GM21825 (cell line): ENCODE data around the gene BHLHA9.
"Not testable (repeated sequence)": the region's sequence is repeated elsewhere in the genome, so short reads cannot be mapped to it uniquely, and the experiment has no call there.

Experiments used
- ATAC-seq: cut with Tn5 transposase; IDR thresholded peaks from one replicate; pipeline ENCODE4 v1.9.1; 2021; ENCODE audit warnings: mild to moderate bottlenecking, moderate library complexity; ENCODE audit not compliant: unreplicated experiment

The BHLHA9 gene

DNA sequence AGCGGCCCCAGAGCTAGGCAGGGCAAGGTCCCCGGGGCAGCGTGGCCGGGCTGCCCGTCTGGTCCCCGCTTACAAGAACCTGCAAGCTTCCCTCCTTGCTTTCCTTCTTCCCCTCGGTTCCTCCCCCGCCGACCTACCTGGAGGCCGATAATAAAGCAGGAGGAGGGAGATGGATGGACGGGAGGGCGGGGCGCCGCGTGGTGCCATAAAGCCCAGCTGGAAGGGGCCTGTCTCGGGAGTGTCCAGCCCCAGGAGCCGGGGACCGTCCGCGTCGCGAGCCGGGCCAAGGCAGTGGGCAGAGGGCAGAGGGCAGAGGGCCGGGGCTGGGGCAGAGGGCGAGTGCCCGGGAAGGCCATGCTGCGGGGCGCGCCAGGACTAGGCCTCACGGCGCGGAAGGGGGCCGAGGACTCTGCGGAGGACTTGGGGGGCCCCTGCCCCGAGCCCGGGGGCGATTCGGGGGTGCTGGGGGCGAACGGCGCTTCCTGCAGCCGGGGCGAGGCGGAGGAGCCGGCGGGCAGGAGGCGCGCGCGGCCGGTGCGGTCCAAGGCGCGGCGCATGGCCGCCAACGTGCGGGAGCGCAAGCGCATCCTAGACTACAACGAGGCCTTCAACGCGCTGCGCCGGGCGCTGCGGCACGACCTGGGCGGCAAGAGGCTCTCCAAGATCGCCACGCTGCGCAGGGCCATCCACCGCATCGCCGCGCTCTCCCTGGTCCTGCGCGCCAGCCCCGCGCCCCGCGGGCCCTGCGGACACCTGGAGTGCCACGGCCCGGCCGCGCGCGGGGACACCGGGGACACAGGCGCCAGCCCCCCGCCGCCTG is at the start of gene BHLHA9:
TSS of gene BHLHA9 (plus strand) at position 235 of the 820 bp plus-strand sequence. CDS start at position 355, 120 bp downstream.
- ATAC-seq: no peak

- no peak for ATAC-seq
These were observed 49.0 kb upstream of the BHLHA9 start for GRCh38 chr17:1221209-1221608.

- ATAC-seq: no peak
These were observed 47.9 kb upstream of the BHLHA9 start for GRCh38 chr17:1222321-1222720.

DNA sequence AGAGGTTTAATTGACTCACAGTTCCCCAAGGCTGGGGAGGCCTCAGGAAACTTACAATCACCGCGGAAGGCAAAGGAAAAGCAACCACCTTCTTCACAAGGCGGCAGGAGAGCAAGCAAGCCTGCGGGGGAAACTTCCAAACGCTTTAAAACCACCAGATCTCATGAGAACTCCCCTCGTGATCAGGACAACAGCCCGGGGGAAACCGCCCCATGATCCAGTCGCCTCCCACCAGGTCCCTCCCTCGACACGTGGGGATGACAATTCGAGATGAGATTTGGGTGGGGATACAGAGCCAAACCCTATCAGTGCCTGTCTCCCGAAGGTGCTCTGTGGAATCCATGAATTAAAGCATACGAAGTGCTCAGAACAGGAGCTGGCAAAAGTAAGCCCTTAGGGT is 46.6 kb upstream of the BHLHA9 start:
- ATAC-seq: no peak

DNA sequence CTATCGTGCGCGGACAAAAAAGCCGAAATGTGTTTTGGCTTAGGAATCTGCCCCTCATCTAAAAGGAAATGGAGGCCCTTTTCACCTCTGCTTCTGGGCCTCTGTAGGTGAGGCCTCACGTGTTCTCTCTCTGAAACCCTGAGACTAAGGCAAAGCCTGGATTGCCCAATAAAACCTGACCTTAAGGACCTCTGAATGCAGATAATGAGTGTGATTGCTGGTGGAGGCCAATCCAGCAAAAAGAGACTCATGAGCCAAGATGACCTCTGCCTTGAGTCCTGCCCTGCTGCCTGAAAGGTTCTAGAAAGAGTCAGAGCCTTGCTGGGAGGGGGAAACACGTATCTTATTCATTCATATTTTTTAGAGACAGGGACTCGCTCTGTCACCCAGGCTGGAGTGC is 45.9 kb upstream of the BHLHA9 start:
- ATAC-seq: no peak

- no peak for ATAC-seq
These were observed 43.9 kb upstream of the BHLHA9 start for GRCh38 chr17:1226308-1226707.

- no peak for ATAC-seq
These were observed 42.9 kb upstream of the BHLHA9 start for GRCh38 chr17:1227365-1227764.

DNA sequence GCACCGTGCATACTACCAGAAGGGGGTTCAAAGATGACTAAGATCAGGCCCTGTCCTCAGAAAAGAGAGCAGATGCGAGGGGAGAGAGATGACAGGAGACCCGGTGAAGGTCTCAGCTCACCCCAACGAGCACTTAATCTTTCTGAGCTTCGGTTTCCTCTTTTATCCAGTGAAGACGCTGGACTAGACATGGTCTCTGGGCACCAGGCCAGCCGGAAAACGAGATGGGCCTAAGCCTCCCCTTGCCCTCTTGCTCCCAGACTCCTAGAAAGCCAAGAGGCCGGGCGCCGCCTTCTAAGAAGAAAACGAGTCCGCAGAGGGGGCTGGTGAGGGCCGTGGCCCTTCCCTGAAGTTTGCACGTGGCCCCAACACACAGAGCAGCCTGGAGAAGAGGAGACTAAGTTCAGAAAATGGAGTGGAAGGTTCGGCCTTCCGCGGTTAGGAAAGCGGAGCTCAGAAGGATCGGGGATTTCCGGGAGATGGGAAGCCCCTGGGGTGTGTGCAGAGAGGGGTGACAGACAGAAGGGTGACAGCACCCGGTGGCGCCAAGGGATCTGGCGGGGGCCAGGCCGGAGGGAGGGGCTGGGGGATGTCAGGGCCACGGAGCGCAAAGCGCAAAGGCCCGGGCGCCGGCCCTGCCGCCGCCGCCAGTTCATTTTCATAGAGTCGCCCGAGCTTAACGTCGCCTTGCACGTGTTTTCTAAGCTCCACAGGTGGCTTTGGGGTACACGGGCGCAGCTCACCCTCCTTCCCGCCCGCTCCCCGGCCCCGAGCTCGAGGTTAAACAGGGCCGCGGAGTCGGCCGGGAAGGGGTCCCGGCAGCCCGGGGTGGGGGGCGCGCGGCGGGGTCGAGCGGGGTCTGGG is 42.1 kb upstream of the BHLHA9 start:
- peak; percentile 43 for ATAC-seq

DNA sequence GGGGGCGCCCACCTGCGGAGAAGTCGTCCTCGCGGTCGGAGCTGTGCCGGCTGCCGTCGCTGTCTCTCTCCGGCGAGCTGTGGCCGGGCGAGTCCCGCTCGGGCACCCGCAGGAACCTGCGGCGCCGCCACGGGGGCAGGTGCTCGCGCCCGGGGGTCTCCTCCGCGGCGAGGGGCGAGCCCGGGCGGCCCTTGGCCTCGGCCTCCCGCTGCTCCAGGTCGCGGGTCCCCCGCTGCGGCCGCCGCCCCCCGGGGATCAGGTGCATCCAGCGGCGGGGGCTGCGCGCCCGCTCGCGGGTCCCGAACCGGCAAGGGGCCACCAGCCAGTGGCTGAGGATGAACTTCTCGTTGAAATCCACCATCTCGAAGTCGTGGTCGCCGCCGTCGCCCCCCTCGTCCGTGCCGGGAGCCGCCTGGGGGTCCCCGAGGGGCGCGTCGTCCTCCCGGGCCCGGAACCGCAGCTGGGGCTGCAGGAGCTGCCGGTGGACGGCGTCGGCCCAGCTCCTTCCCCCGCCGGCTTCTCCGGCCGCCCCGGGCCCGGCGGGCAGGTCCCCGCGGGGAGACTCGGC is 41.4 kb upstream of the BHLHA9 start:
- ATAC-seq: peak; percentile 18

GRCh38 chr17:1229349-1229899 is 40.8 kb upstream of the BHLHA9 start:
- ATAC-seq: peak; percentile 38

- ATAC-seq: no peak
These were observed 40.2 kb upstream of the BHLHA9 start for GRCh38 chr17:1229900-1230501.

GRCh38 chr17:1231456-1231855 is 38.8 kb upstream of the BHLHA9 start:
- ATAC-seq: no peak

DNA sequence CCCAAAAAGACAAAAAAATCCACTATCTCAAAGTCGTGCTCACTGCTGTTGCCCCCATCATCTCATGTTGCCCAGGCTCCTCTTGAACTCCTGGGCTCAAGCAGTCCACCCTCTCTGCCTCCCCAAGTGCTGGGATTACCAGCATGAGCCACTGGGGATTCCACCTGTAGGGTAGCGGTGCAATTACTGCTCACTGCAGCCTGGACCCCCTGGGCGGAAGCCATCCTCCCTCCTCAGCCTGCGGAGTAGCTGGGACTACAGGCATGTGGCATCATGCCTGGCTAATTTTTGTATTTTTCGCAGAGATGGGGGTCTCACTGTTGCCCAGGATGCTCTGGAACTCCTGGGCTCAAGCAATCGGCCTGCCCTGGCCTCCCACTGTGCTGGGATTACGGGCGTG is 37.9 kb upstream of the BHLHA9 start:
- no peak for ATAC-seq

DNA sequence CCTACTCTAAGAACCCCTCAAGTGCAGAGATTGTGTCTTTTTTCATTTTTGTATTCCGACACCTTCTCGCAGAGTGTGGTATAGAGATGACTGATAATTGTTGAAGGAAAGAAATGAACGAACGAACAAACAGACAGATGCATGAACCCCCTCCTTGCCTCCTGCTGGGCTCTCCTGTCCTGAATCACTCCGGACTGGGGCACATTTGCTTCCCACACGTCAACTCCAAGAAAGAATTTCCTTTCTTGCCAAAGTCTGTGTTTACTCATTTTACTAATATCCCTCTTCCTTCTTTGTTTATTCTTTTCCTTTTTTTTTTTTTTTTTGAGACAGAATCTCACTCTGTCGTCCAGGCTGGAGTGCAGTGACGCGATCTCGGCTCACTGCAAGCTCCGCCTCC is 37.5 kb upstream of the BHLHA9 start:
- no peak for ATAC-seq

DNA sequence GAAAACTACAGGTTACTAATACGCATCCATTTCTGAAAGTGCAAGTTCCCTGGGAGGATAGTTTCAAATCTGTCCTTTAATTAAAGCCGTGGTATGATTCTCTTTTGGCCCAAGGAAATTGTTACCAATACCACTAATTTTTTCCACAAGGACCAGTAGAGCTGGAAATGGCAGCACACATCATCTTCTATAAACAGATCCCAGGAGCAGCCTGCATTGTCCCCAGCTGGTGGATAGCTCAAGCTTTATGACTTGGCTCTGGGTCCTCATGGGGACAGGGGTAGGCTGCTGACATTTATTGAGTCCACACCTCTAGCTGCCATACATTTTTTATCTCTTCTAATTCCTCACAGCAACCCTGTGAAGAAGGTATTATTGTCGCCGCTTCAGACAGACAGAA is 35.8 kb upstream of the BHLHA9 start:
- ATAC-seq: no peak

DNA sequence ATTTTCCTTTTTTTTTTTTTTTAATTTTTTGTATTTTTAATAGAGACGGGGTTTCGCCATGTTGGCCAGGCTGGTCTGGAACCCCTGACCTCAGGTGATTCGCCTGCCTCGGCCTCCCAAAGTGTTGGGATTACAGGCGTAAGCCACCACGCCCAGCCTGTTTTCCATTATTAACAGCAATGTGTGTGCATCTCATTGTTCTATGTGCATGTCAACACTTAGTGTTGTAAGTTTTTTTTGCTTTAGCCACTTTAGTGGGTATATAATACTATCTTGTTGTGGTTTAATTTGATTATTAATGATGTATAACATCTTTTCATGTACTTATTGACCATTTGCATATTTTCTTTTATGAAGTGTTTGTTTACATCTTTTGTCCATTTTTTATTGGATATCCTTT is 32.8 kb upstream of the BHLHA9 start:
- no peak for ATAC-seq

DNA sequence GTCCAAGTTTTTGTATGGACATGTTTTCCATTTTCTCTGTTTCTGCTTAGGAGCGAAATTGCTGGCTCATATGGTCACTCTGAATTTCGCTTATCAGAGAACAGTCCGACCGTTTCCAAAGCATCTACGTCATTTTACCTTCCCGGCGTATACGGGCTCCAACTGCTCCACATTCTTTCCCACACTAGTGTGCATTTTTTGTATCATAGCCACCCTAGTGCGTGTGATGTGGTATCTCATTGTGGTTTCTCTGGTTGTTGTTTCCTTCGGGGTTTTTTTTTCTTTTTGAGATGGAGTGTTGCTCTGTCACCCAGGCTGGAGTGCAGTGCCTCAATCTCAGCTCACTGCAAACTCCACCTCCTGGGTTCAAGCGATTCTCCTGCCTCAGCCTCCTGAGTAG is 31.0 kb upstream of the BHLHA9 start:
- no peak for ATAC-seq

- ATAC-seq: not testable (repeated sequence)
These were observed 29.8 kb upstream of the BHLHA9 start for GRCh38 chr17:1240426-1240825.

DNA sequence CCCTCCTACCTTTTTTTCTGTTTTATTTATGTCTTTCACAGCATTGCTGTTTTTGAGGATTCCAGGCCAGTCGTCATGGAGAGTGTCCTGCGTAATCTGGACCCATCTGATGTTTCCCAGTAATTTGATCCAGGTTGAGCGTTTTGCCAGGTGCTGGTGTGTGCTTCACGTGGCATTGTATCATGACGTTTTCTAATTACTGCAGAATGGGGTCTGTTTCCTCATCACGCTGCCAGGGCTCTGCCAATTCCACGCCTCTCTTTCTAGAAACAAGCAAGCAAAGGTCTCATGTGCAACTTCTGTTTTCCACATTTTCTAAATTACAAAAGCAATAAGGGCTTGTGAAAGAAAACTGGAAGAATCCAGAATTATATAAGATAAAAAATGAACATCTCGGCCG is 28.3 kb upstream of the BHLHA9 start:
- no peak for ATAC-seq

- ATAC-seq: no peak
These were observed 25.6 kb upstream of the BHLHA9 start for GRCh38 chr17:1244606-1245012.
